Ishikawa (cell line): ENCODE measurements around the gene SLC15A5.

Experiments used
- CEBPB ChIP-seq: IDR thresholded peaks from 2 replicates; pipeline ENCODE4 v1.6.1; 2012
- CREB1 ChIP-seq: IDR thresholded peaks from 2 replicates; pipeline ENCODE4 v1.6.1; 2012; ENCODE audit warnings: low read depth
- EGR1 ChIP-seq: IDR thresholded peaks from 2 replicates; pipeline ENCODE4 v1.6.1; 2012
- EP300 ChIP-seq: IDR thresholded peaks from 2 replicates; pipeline ENCODE4 v1.6.1; 2012; ENCODE audit warnings: borderline replicate concordance
- FOXM1 ChIP-seq: IDR thresholded peaks from 2 replicates; pipeline ENCODE4 v1.6.1; 2012; ENCODE audit warnings: low read depth, borderline replicate concordance
- MAX ChIP-seq: IDR thresholded peaks from 2 replicates; pipeline ENCODE4 v1.6.1; 2012
- NFIC ChIP-seq: IDR thresholded peaks from 2 replicates; pipeline ENCODE4 v1.6.1; 2012
- RAD21 ChIP-seq: IDR thresholded peaks from 2 replicates; pipeline ENCODE4 v1.6.1; 2012; ENCODE audit warnings: low read depth
- TAF1 ChIP-seq: IDR thresholded peaks from 2 replicates; pipeline ENCODE4 v1.6.1; 2012; ENCODE audit warnings: low read depth, mild to moderate bottlenecking
- TCF12 ChIP-seq: IDR thresholded peaks from 2 replicates; pipeline ENCODE4 v1.6.1; 2012; ENCODE audit warnings: low read depth
- TEAD4 ChIP-seq: IDR thresholded peaks from 2 replicates; pipeline ENCODE4 v1.6.1; 2012
- USF1 ChIP-seq: IDR thresholded peaks from 2 replicates; pipeline ENCODE4 v1.6.1; 2012
- YY1 ChIP-seq: IDR thresholded peaks from 2 replicates; pipeline ENCODE4 v1.6.1; 2012; ENCODE audit warnings: low read depth
- TF ChIP-seq, protein P1 (sequence below): IDR thresholded peaks from 2 replicates; pipeline ENCODE4 v1.6.1; 2012; ENCODE audit warnings: low read depth, mild to moderate bottlenecking

DNA sequence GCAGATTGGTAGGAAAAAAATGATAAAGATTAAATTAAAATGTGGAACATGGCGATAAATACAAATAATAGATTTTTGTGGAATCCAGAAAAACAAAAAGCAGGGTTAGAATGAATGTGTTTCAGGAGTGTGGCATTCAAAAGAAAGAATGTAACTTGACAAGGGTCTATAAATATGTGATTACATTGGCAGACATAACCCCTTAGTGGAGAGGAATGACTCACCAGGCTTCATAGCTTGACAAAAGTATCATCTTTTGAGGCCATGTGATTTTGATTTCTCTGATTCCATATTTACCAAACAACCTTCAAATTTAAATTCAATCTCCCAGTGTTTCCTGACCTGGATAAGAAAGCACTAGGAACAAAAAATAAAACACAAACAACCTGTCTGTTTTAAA lies 45.5 kb upstream of the SLC15A5 start:
- TF ChIP-seq EP300: no peak
- no peak for TF ChIP-seq RAD21
- TF ChIP-seq MAX: no peak
- no peak for TF ChIP-seq YY1
- no peak for TF ChIP-seq TCF12
- TF ChIP-seq, protein P1, sequence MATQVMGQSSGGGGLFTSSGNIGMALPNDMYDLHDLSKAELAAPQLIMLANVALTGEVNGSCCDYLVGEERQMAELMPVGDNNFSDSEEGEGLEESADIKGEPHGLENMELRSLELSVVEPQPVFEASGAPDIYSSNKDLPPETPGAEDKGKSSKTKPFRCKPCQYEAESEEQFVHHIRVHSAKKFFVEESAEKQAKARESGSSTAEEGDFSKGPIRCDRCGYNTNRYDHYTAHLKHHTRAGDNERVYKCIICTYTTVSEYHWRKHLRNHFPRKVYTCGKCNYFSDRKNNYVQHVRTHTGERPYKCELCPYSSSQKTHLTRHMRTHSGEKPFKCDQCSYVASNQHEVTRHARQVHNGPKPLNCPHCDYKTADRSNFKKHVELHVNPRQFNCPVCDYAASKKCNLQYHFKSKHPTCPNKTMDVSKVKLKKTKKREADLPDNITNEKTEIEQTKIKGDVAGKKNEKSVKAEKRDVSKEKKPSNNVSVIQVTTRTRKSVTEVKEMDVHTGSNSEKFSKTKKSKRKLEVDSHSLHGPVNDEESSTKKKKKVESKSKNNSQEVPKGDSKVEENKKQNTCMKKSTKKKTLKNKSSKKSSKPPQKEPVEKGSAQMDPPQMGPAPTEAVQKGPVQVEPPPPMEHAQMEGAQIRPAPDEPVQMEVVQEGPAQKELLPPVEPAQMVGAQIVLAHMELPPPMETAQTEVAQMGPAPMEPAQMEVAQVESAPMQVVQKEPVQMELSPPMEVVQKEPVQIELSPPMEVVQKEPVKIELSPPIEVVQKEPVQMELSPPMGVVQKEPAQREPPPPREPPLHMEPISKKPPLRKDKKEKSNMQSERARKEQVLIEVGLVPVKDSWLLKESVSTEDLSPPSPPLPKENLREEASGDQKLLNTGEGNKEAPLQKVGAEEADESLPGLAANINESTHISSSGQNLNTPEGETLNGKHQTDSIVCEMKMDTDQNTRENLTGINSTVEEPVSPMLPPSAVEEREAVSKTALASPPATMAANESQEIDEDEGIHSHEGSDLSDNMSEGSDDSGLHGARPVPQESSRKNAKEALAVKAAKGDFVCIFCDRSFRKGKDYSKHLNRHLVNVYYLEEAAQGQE: no peak
- TF ChIP-seq NFIC: no peak
- no peak for TF ChIP-seq TAF1
- no peak for TF ChIP-seq EGR1
- TF ChIP-seq CREB1: no peak
- TF ChIP-seq FOXM1: no peak
- no peak for TF ChIP-seq USF1
- TF ChIP-seq CEBPB: no peak
- no peak for TF ChIP-seq TEAD4
